HepG2 (cell line): ENCODE measurements around the gene CLASP2. TPM values are rescaled to one million over a fixed set of nuclear protein-coding genes. Genes with fewer than 3 reads are reported as not detected.
A peak's percentile ranks its signal among the peaks of the same experiment; 100 is the strongest.

Experiments
- ARID3A ChIP-seq: IDR thresholded peaks from 2 replicates; pipeline ENCODE4 v1.6.1; 2012; ENCODE audit warnings: low read depth, low read length, improper control_type of control experiment
- ARID5B ChIP-seq: IDR thresholded peaks from 2 replicates; pipeline ENCODE4 v1.4.0; 2020; ENCODE audit warnings: mild to moderate bottlenecking, missing genetic modification reagents
- CCAR2 ChIP-seq: fragments of 200-400 bp; formaldehyde crosslinking; optimal IDR thresholded peaks from 2 replicates; pipeline ENCODE3; 2018; ENCODE audit warnings: low read depth, mild to moderate bottlenecking, low read length, moderate library complexity
- ERF ChIP-seq: IDR thresholded peaks from 2 replicates; pipeline ENCODE4 v1.6.1; 2018; ENCODE audit warnings: missing biosample characterization, missing genetic modification reagents
- GLI4 ChIP-seq: sonication (generic); formaldehyde crosslinking; IDR thresholded peaks from 2 replicates; pipeline ENCODE4 v1.5.1; 2020; ENCODE audit warnings: missing genetic modification reagents, mild to moderate bottlenecking, moderate library complexity, borderline replicate concordance
- KLF9 ChIP-seq: IDR thresholded peaks from 2 replicates; pipeline ENCODE4 v1.6.1; 2016; ENCODE audit warnings: low read depth
- MYPOP ChIP-seq: sonication (generic); formaldehyde crosslinking; IDR thresholded peaks from 2 replicates; pipeline ENCODE4 v1.8.1; 2023; ENCODE audit warnings: mild to moderate bottlenecking, moderate library complexity, missing genetic modification reagents
- TERF1 ChIP-seq: sonication (generic); formaldehyde crosslinking; IDR thresholded peaks from 2 replicates; pipeline ENCODE4 v1.8.0; 2022; ENCODE audit warnings: mild to moderate bottlenecking, missing genetic modification reagents, moderate library complexity
- ZNF263 ChIP-seq: sonication (generic); formaldehyde crosslinking; IDR thresholded peaks from 2 replicates; pipeline ENCODE4 v1.4.0; 2020; ENCODE audit warnings: missing genetic modification reagents
- ZNF34 ChIP-seq: sonication (generic); formaldehyde crosslinking; IDR thresholded peaks from 2 replicates; pipeline ENCODE4 v1.4.0; 2020; ENCODE audit warnings: mild to moderate bottlenecking, missing genetic modification reagents, borderline replicate concordance
- ZNF552 ChIP-seq: sonication (generic); formaldehyde crosslinking; IDR thresholded peaks from 2 replicates; pipeline ENCODE4 v1.9.0; 2022; ENCODE audit warnings: missing genetic modification reagents, mild to moderate bottlenecking, borderline replicate concordance
- ZSCAN31 ChIP-seq: sonication (generic); formaldehyde crosslinking; IDR thresholded peaks from 2 replicates; pipeline ENCODE4 v1.5.0; 2020; ENCODE audit warnings: low read depth, mild to moderate bottlenecking, missing genetic modification reagents
- polyA plus RNA-seq, 8 experiments: library from polyadenylated mRNA; depleted of rRNA in 3 of 8; stranded (reverse) in 7 of 8; unstranded in 1 of 8; fragments of >200 nt; fragmentation: Illumina TruSeq in 4 of 8; extraction: Trizol in 4 of 8; gene quantifications; 2 replicates each; pipeline versions ENCODE4 v1.2.1 to v1.2.3, GENCODE V29; 2011 to 2016; ENCODE audit warnings: low read depth in 4 of 8, missing spikeins in 1 of 8, mixed read lengths in 1 of 8; ENCODE audit not compliant: insufficient read depth in 1 of 8
- total RNA-seq, 5 experiments: library from RNA; depleted of rRNA; stranded (reverse); fragments of >200 nt; fragmentation: Illumina TruSeq; extraction: Trizol; gene quantifications; 2 replicates each; pipeline ENCODE4 v1.2.3, GENCODE V29; 2016; ENCODE audit warnings: low read depth in 1 of 5
- TF ChIP-seq, protein P1 (sequence below), 2 experiments: sonication (generic) in 1 of 2; formaldehyde crosslinking in 1 of 2; IDR thresholded peaks; 2 replicates each; pipeline versions ENCODE4 v1.4.0 to v1.6.1; 2018 to 2020; ENCODE audit warnings: missing genetic modification reagents in 2 of 2, borderline replicate concordance in 1 of 2, low read depth in 1 of 2, mild to moderate bottlenecking in 1 of 2, missing biosample characterization in 1 of 2
- TF ChIP-seq, protein P2 (sequence below): sonication (generic); formaldehyde crosslinking; IDR thresholded peaks from 2 replicates; pipeline ENCODE4 v1.5.0; 2020; ENCODE audit warnings: mild to moderate bottlenecking, missing genetic modification reagents

The CLASP2 gene
- total and polyA plus RNA-seq, 2 of the 13 experiments (the other 11 are each of a cell fraction or from before 2014, with no cell fraction given): 15.7 to 34.8 TPM

- TF ChIP-seq, protein P1, sequence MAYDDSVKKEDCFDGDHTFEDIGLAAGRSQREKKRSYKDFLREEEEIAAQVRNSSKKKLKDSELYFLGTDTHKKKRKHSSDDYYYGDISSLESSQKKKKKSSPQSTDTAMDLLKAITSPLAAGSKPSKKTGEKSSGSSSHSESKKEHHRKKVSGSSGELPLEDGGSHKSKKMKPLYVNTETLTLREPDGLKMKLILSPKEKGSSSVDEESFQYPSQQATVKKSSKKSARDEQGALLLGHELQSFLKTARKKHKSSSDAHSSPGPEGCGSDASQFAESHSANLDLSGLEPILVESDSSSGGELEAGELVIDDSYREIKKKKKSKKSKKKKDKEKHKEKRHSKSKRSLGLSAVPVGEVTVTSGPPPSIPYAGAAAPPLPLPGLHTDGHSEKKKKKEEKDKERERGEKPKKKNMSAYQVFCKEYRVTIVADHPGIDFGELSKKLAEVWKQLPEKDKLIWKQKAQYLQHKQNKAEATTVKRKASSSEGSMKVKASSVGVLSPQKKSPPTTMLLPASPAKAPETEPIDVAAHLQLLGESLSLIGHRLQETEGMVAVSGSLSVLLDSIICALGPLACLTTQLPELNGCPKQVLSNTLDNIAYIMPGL (CRISPR knock-in tag; IDR thresholded peaks at IDR 0.05; ENCODE audit: borderline replicate concordance in 1 of 2, low read depth in 1 of 2): peak; percentile 80 to 96
- TF ChIP-seq ZSCAN31 (CRISPR knock-in tag): peak; percentile 51; the same call in 1 of the 2 replicates
- TF ChIP-seq, protein P2, sequence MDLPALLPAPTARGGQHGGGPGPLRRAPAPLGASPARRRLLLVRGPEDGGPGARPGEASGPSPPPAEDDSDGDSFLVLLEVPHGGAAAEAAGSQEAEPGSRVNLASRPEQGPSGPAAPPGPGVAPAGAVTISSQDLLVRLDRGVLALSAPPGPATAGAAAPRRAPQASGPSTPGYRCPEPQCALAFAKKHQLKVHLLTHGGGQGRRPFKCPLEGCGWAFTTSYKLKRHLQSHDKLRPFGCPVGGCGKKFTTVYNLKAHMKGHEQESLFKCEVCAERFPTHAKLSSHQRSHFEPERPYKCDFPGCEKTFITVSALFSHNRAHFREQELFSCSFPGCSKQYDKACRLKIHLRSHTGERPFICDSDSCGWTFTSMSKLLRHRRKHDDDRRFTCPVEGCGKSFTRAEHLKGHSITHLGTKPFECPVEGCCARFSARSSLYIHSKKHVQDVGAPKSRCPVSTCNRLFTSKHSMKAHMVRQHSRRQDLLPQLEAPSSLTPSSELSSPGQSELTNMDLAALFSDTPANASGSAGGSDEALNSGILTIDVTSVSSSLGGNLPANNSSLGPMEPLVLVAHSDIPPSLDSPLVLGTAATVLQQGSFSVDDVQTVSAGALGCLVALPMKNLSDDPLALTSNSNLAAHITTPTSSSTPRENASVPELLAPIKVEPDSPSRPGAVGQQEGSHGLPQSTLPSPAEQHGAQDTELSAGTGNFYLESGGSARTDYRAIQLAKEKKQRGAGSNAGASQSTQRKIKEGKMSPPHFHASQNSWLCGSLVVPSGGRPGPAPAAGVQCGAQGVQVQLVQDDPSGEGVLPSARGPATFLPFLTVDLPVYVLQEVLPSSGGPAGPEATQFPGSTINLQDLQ: peak; percentile 71; the same call in 1 of the 2 replicates
- TF ChIP-seq ERF (CRISPR knock-in tag): 0 out of 2 replicates have a peak, but pooled peaks have one; percentile 35
- no peak for TF ChIP-seq ARID3A
- TF ChIP-seq ARID5B (CRISPR knock-in tag): no peak
- 0 out of 2 replicates have a peak, but pooled peaks have one; percentile 79 for TF ChIP-seq ZNF34 (CRISPR knock-in tag)
- TF ChIP-seq ZNF263 (CRISPR knock-in tag): 0 out of 2 replicates have a peak, but pooled peaks have one; percentile 4
- peak; percentile 53; the same call in 1 of the 2 replicates for TF ChIP-seq GLI4 (CRISPR knock-in tag)
- 0 out of 2 replicates have a peak, but pooled peaks have one; percentile 48 for TF ChIP-seq TERF1
- TF ChIP-seq KLF9 (CRISPR knock-in tag): 0 out of 2 replicates have a peak, but pooled peaks have one; percentile 30
- TF ChIP-seq CCAR2: no peak
- TF ChIP-seq MYPOP: peak; percentile 83
- peak; percentile 78 for TF ChIP-seq ZNF552
These were observed at the start of gene CLASP2 (continued) for GRCh38 chr3:33717866-33718594.
